NB4 (cell line): ENCODE results near the gene ACSM2A.
"Not testable (repeated sequence)": the region's sequence is repeated elsewhere in the genome, so short reads cannot be mapped to it uniquely, and the experiment has no call there.

Experiments
- POLR2A ChIP-seq: IDR thresholded peaks from 2 replicates; pipeline ENCODE4 v1.6.1; 2011; ENCODE audit warnings: mild to moderate bottlenecking; ENCODE audit not compliant: insufficient read length; ENCODE audit errors: extremely low read depth
- TF ChIP-seq, protein P1 (sequence below): IDR thresholded peaks from one replicate; pipeline ENCODE4 v1.5.1; 2012; ENCODE audit warnings: low read depth, low read length

DNA sequence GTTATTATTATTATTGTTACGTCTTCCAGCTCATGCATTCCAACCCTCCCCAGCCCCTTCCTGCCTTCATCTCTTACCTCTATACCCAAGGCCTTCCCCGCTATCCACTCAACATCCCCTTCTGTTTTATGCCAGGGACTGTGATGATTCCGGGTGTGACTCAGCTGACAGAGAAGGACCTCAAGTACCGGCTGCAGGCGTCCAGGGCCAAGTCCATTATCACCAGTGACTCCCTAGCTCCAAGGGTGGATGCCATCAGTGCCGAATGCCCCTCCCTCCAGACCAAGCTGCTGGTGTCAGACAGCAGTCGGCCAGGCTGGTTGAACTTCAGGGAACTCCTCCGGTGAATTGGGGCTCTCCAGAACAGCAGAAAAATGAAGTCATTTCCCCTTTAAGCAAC is 32.2 kb upstream of the ACSM2A start:
- TF ChIP-seq, protein P1, sequence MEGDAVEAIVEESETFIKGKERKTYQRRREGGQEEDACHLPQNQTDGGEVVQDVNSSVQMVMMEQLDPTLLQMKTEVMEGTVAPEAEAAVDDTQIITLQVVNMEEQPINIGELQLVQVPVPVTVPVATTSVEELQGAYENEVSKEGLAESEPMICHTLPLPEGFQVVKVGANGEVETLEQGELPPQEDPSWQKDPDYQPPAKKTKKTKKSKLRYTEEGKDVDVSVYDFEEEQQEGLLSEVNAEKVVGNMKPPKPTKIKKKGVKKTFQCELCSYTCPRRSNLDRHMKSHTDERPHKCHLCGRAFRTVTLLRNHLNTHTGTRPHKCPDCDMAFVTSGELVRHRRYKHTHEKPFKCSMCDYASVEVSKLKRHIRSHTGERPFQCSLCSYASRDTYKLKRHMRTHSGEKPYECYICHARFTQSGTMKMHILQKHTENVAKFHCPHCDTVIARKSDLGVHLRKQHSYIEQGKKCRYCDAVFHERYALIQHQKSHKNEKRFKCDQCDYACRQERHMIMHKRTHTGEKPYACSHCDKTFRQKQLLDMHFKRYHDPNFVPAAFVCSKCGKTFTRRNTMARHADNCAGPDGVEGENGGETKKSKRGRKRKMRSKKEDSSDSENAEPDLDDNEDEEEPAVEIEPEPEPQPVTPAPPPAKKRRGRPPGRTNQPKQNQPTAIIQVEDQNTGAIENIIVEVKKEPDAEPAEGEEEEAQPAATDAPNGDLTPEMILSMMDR: not testable (repeated sequence)
- TF ChIP-seq POLR2A: not testable (repeated sequence)
